Adrenal gland (tissue), 5 donors: Measurements from ENCODE around the gene PSMC3.

Source experiments
- CTCF ChIP-seq, 6 experiments: fragments of 450-650 bp in 4 of 6; fragments of 200-600 bp in 2 of 6; sonication (generic) in 1 of 6; IDR thresholded peaks; 1 replicate in 5 of 6; 2 replicates in 1 of 6; pipeline versions ENCODE4 v1.5.1 to v1.8.0; 2016 to 2021; ENCODE audit warnings: antibody characterized with exemption in 6 of 6, mild to moderate bottlenecking in 2 of 6, moderate library complexity in 1 of 6
- POLR2A ChIP-seq, 2 donors: fragments of 450-650 bp; IDR thresholded peaks; one replicate each; pipeline ENCODE4 v1.6.1; 2017; ENCODE audit warnings: antibody characterized with exemption in 2 of 2, mild to moderate bottlenecking in 2 of 2, moderate library complexity in 1 of 2
- donor health status: DM: no; HTN: no; CAD: no.

- TF ChIP-seq CTCF (IDR thresholded peaks at IDR 0.05), result no peak
- no peak for TF ChIP-seq POLR2A (IDR thresholded peaks at IDR 0.05)
These were observed 35.1 kb downstream of the PSMC3 start for GRCh38 chr11:47391077-47391583.
